ENCODE measurements around the gene ODAD3.

ODAD3 gene

DNA sequence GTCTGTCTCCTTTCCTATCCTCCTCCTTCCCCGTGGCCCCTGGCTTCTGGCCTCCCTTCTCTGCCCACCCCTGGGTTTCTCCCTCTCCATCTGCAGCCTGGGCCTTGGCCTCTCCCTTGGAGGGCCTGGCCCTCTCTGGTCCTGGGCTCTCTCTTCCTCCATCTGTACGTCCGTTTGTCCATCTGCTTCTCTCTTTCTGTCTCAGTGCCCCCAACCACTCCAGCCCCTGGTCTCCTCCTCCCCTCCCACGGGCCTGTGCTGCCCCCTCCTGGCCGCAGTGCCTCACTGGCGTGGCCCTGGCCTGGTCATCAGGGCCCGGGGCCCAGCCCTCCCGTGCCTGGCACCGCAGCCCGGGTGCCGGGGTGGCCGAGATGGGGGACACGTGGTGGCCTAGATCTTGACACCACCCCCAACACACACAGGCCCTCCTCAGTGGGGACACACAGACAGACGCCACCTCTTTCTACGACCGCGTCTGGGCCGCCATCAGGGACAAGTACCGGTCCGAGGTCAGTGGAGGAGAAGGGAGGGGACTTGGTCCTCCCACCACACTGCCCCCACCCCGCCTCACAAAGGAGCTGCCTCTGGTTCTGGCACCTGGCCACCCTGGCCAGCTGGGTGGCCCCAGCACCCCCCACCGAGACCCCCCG lies 11.9 kb upstream of the ODAD3 start:
- TF ChIP-seq SPI1 (IDR thresholded peaks at IDR 0.05; ENCODE audit: borderline replicate concordance, low read depth) = no peak
- TF ChIP-seq, protein P1, sequence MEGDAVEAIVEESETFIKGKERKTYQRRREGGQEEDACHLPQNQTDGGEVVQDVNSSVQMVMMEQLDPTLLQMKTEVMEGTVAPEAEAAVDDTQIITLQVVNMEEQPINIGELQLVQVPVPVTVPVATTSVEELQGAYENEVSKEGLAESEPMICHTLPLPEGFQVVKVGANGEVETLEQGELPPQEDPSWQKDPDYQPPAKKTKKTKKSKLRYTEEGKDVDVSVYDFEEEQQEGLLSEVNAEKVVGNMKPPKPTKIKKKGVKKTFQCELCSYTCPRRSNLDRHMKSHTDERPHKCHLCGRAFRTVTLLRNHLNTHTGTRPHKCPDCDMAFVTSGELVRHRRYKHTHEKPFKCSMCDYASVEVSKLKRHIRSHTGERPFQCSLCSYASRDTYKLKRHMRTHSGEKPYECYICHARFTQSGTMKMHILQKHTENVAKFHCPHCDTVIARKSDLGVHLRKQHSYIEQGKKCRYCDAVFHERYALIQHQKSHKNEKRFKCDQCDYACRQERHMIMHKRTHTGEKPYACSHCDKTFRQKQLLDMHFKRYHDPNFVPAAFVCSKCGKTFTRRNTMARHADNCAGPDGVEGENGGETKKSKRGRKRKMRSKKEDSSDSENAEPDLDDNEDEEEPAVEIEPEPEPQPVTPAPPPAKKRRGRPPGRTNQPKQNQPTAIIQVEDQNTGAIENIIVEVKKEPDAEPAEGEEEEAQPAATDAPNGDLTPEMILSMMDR (IDR thresholded peaks at IDR 0.05; ENCODE audit: insufficient read depth, low read length) = peak; percentile 27
- peak in 1 of 2 experiments; percentile 41 for DNase-seq (ENCODE audit: low read depth in 1 of 2, low spot score in 1 of 2)
- H3K27ac ChIP-seq (replicated peaks) = no peak overlapping the region
- H3K4me3 ChIP-seq (replicated peaks; ENCODE audit: insufficient read depth, low read length) = no peak overlapping the region
- H3K27me3 ChIP-seq (ENCODE audit: insufficient read depth, poor library complexity, severe bottlenecking) = no peaks in the 10 kb centered on the region

DNA sequence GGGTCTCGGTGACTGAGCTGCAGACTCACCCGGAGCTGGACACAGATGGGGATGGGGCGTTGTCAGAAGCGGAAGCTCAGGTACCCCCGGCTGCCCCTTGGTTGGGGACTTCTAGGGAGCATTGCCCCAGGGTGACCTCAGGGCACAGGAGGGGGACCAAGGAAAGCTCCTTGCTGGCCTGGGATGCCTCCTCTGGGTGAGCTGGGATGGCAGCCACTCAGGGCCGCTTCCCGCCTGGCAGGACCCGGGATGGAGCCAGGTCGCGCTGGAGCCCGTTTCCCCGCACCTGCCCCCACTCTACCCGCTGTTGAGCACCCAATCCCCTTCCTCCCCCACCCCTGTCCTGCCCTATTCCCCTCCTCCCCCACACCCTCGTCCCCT lies 11.3 kb upstream of the ODAD3 start:
- Histone ChIP-seq H3K27me3 (ENCODE audit: insufficient read depth, poor library complexity, severe bottlenecking) (no peaks in the 10 kb centered on the region), H3K27ac (replicated peaks) (no peak overlapping the region), H3K4me3 (replicated peaks; ENCODE audit: insufficient read depth, low read length) (no peak overlapping the region)
- no peak for DNase-seq (ENCODE audit: low read depth in 1 of 2, low spot score in 1 of 2)
- TF ChIP-seq GABPA (IDR thresholded peaks at IDR 0.05; ENCODE audit: low read depth) (no peak), SPI1 (IDR thresholded peaks at IDR 0.05; ENCODE audit: borderline replicate concordance, low read depth) (no peak), POLR2AphosphoS5 (IDR thresholded peaks at IDR 0.05; ENCODE audit: low read depth) (no peak)
- TF ChIP-seq, protein P1 (IDR thresholded peaks at IDR 0.05; ENCODE audit: insufficient read depth, low read length) = no peak
- TF ChIP-seq, protein P2, sequence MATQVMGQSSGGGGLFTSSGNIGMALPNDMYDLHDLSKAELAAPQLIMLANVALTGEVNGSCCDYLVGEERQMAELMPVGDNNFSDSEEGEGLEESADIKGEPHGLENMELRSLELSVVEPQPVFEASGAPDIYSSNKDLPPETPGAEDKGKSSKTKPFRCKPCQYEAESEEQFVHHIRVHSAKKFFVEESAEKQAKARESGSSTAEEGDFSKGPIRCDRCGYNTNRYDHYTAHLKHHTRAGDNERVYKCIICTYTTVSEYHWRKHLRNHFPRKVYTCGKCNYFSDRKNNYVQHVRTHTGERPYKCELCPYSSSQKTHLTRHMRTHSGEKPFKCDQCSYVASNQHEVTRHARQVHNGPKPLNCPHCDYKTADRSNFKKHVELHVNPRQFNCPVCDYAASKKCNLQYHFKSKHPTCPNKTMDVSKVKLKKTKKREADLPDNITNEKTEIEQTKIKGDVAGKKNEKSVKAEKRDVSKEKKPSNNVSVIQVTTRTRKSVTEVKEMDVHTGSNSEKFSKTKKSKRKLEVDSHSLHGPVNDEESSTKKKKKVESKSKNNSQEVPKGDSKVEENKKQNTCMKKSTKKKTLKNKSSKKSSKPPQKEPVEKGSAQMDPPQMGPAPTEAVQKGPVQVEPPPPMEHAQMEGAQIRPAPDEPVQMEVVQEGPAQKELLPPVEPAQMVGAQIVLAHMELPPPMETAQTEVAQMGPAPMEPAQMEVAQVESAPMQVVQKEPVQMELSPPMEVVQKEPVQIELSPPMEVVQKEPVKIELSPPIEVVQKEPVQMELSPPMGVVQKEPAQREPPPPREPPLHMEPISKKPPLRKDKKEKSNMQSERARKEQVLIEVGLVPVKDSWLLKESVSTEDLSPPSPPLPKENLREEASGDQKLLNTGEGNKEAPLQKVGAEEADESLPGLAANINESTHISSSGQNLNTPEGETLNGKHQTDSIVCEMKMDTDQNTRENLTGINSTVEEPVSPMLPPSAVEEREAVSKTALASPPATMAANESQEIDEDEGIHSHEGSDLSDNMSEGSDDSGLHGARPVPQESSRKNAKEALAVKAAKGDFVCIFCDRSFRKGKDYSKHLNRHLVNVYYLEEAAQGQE (IDR thresholded peaks at IDR 0.05; ENCODE audit: insufficient replicate concordance, low read depth) = no peak

DNA sequence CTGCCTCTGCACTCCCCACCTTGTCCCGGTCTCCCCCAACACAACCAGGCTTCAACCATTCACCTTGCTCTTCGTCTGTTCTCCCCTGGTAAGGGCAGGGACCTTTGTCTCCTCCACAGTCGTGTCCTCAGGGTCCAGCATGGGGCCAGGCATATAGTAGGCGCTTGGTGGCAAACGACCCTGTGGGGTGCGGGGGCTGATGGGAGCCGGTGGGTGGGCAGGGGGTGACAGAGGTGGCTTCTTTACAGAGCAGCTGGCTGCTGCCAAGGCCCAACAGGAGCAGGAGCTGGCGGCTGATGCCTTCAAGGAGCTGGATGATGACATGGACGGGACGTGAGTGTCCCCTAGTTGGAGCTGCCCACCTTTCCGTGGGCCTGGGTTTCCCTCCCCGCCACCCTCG lies 10.2 kb upstream of the ODAD3 start:
- Histone ChIP-seq H3K27ac (replicated peaks) (no peak overlapping the region), H3K4me3 (replicated peaks; ENCODE audit: insufficient read depth, low read length) (no peak overlapping the region)
- TF ChIP-seq, protein P2 (IDR thresholded peaks at IDR 0.05; ENCODE audit: insufficient replicate concordance, low read depth) = no peak

DNA sequence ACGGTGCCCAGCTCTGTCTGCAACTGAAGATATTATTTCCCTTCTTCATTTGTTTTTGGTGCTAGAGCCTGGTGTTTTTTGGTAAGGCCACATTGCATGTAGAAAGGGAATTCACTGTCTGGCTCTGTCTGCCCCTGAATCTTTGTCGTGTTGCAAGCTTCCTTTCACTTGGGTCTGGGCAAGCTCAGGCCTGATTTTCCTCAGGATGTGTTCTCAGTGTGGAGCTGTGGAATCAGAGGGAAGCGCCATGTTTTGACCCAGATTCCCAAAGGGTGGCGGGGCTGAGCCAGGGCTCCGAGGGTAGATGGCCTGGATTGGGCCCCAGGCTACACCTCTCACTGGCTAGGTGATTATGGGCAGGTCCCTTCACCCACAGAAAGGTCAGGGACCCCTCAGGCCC lies 9.1 kb upstream of the ODAD3 start:
- TF ChIP-seq, protein P1 (IDR thresholded peaks at IDR 0.05; ENCODE audit: insufficient read depth, low read length) = no peak
- TF ChIP-seq POLR2AphosphoS5 (IDR thresholded peaks at IDR 0.05; ENCODE audit: low read depth) (no peak), GABPA (IDR thresholded peaks at IDR 0.05; ENCODE audit: low read depth) (no peak), SPI1 (IDR thresholded peaks at IDR 0.05; ENCODE audit: borderline replicate concordance, low read depth) (no peak)
- TF ChIP-seq, protein P2 (IDR thresholded peaks at IDR 0.05; ENCODE audit: insufficient replicate concordance, low read depth) = no peak
- Histone ChIP-seq H3K27me3 (ENCODE audit: insufficient read depth, poor library complexity, severe bottlenecking) (no peaks in the 10 kb centered on the region), H3K4me3 (replicated peaks; ENCODE audit: insufficient read depth, low read length) (no peak overlapping the region), H3K27ac (replicated peaks) (no peak overlapping the region)
- DNase-seq (ENCODE audit: low read depth in 1 of 2, low spot score in 1 of 2) = no peak

More for the DNA sequence above, 10.2 kb upstream of the ODAD3 start:
- no peaks in the 10 kb centered on the region for H3K27me3 ChIP-seq (ENCODE audit: insufficient read depth, poor library complexity, severe bottlenecking)
- no peak for DNase-seq (ENCODE audit: low read depth in 1 of 2, low spot score in 1 of 2)

Data from HL-60 (cell line).